ENCODE data around the gene PRKCA. TPM values are rescaled to one million over a fixed set of nuclear protein-coding genes. Genes with fewer than 3 reads are reported as not detected.

PRKCA gene
- total RNA-seq, 1 experiment from 2014 or later = 29.5 TPM

GRCh38 chr17:66365903-66366302 lies 63.5 kb downstream of the PRKCA start (continued):
- no peak for TF ChIP-seq OVOL2 (CRISPR knock-in tag; IDR thresholded peaks at IDR 0.05; ENCODE audit: borderline replicate concordance)
- no peak for TF ChIP-seq NR1H2 (CRISPR knock-in tag; IDR thresholded peaks at IDR 0.05)
- TF ChIP-seq TP53 (CRISPR knock-in tag; IDR thresholded peaks at IDR 0.05) = no peak
- no peak for TF ChIP-seq ZNF425 (CRISPR knock-in tag; conservative IDR thresholded peaks at IDR 0.05)
- no peak for TF ChIP-seq ZNF281 (CRISPR knock-in tag; IDR thresholded peaks at IDR 0.05)
- TF ChIP-seq RELA (CRISPR knock-in tag; IDR thresholded peaks at IDR 0.05; ENCODE audit: borderline replicate concordance) = no peak
- TF ChIP-seq RORB (CRISPR knock-in tag; IDR thresholded peaks at IDR 0.05) = no peak
- TF ChIP-seq TEAD4 (CRISPR knock-in tag; IDR thresholded peaks at IDR 0.05) = no peak
- no peak for TF ChIP-seq USF2 (CRISPR knock-in tag; IDR thresholded peaks at IDR 0.05)
- no peak for TF ChIP-seq ZNF671 (CRISPR knock-in tag; IDR thresholded peaks at IDR 0.05)

GRCh38 chr17:66367107-66367506 lies 64.7 kb downstream of the PRKCA start:
- no peaks in the 10 kb centered on the region for H3K27me3 Mint-ChIP-seq (ENCODE audit: low read depth)
- TF ChIP-seq NR3C1 (CRISPR knock-in tag; conservative IDR thresholded peaks at IDR 0.05; ENCODE audit: low read depth) (no peak), KAT7 (CRISPR knock-in tag; IDR thresholded peaks at IDR 0.05; ENCODE audit: borderline replicate concordance) (no peak), TEAD1 (CRISPR knock-in tag; IDR thresholded peaks at IDR 0.05) (no peak), ZNF232 (CRISPR knock-in tag; IDR thresholded peaks at IDR 0.05) (no peak), EMX1 (CRISPR knock-in tag; IDR thresholded peaks at IDR 0.05) (no peak), E2F5 (CRISPR knock-in tag; IDR thresholded peaks at IDR 0.05) (no peak), STAT6 (CRISPR knock-in tag; conservative IDR thresholded peaks at IDR 0.05; ENCODE audit: low read depth) (no peak), TEAD4 (CRISPR knock-in tag; IDR thresholded peaks at IDR 0.05) (no peak), IRF2 (CRISPR knock-in tag; IDR thresholded peaks at IDR 0.05; ENCODE audit: borderline replicate concordance, low read depth) (no peak), TP53 (CRISPR knock-in tag; IDR thresholded peaks at IDR 0.05) (no peak), OVOL2 (CRISPR knock-in tag; IDR thresholded peaks at IDR 0.05; ENCODE audit: borderline replicate concordance) (no peak)
- DNase-seq (ENCODE audit: low spot score) (no peak), ATAC-seq (no peak)
- no peaks in the 10 kb centered on the region for H3K9me3 Mint-ChIP-seq
- CTCF ChIA-PET = no interaction called here
- POLR2A ChIA-PET = interaction anchor here (0.8 kb wide), 1 partner anchor 13 kb away, joined by 3 read pairs; no protein-coding TSS in a partner anchor
- H3K4me3 Mint-ChIP-seq = no peak overlapping the region
- no peaks in the 10 kb centered on the region for H3K36me3 Mint-ChIP-seq
- no peak overlapping the region; the same call in 1 of the 2 replicates for H3K27ac Mint-ChIP-seq
- peaks cover 39% of the 10 kb centered on the region for H3K4me1 Mint-ChIP-seq

Measured in WTC11 (cell line).